ENCODE data around the gene RNGTT. TPM values are rescaled to one million over a fixed set of nuclear protein-coding genes. Genes with fewer than 3 reads are reported as not detected.
"Not testable (repeated sequence)": the region's sequence is repeated elsewhere in the genome, so short reads cannot be mapped to it uniquely, and the experiment has no call there.

RNGTT gene
- total RNA-seq = 6.1 TPM

DNA sequence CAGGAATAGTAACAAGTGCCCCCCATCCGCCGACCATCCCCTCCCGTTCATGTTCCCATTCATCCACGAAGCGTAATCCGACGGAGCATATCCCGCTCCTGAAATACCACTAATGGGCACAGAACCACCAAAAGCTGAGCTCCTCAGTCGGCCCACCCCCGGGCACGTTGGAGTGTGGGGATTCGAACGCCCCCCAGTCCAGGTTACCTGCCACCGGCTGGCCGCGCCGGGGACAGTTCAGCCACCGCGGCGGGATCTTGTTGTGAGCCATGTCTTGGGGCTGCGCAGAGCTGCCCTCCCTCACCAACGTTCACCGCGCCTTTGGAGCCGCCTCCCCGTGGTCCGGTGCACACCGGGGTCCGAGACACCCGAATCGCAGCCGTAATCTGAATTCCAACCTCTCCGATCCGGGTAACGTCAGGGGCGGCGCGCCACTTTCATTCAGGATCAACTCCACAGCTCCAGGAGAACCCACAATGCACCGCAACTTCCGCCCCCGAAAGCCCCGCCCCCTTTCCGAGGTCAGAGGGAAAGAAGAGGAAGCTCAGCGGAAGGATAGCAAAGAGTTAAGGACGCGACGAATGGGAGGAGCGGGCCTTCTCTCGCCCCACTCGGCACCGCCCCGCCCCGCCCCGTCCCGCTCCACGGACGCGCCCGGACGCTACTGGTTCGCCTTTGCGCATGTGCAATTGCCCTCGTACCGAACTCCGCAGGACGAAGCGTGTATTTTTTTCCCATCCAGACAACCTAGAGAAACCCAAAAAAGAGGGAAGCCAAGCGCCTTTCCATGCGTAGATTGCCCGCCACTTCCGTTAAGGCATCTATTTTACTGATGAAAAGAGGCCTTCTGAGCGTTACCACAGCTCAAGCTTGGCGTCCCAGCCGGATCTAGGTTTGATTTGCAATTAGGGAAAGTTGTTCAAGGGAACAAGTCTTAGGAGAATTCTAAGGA lies at the start of gene RNGTT:
Gene RNGTT (minus strand): TSS at position 480 of the 952 bp plus-strand sequence. CDS start 209 bp downstream, at position 271.
- peak; percentile 99 for ATAC-seq
- DNase-seq (ENCODE audit: low spot score) = peak; percentile 99

GRCh38 chr6:89011436-89011835 lies 48.0 kb upstream of the RNGTT start:
- no peak for DNase-seq (ENCODE audit: low spot score)
- no peak for ATAC-seq

DNA sequence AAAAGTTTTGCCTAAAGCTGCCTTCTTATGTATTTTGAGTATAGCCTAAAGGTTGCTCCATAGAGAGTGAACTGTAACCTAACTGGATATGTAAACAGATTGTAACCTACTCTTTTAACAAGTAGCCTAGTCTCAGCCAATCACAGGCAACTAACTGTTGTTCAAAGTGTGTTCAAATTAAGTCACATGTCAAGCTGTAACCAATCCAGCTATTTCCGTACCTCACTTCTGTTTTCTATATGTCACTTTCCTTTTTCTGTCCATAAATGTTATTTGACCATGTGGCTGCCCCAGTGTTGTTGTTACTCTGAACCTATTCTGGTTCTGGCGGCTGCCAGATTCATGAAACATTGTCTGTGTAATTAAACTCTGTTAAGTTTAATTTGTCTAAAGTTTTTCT lies 47.4 kb upstream of the RNGTT start:
- DNase-seq (ENCODE audit: low spot score) (no peak), ATAC-seq (no peak)

GRCh38 chr6:89009624-89010059 lies 46.2 kb upstream of the RNGTT start:
- DNase-seq (ENCODE audit: low spot score) (no peak), ATAC-seq (no peak)

DNA sequence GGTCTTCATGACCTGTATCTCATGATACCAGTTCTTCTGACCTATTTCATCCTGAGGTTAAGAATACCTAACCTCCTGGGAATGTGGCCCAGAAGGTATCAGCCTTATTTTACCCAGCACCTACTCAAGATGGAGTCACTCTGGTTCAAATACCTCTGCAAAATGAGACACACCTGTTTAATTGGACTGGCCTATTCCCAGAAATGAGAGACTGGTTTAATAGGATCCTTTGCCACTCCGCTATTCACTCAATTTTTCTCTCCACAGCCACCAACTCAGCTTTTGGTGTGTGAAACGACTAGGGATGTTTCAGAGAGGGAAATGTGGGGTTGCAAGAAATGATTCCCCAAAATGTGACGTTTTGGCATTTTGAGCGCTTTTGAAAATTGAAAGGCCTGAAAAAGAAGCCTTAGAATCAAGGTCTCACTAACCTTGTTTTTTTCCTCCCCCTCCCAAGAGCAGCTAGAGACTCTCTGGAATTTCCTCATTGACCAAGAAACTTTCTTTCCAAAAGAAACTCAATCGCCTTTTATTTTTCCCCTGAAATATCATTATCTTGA lies 45.5 kb upstream of the RNGTT start:
- no peak for ATAC-seq
- no peak for DNase-seq (ENCODE audit: low spot score)

DNA sequence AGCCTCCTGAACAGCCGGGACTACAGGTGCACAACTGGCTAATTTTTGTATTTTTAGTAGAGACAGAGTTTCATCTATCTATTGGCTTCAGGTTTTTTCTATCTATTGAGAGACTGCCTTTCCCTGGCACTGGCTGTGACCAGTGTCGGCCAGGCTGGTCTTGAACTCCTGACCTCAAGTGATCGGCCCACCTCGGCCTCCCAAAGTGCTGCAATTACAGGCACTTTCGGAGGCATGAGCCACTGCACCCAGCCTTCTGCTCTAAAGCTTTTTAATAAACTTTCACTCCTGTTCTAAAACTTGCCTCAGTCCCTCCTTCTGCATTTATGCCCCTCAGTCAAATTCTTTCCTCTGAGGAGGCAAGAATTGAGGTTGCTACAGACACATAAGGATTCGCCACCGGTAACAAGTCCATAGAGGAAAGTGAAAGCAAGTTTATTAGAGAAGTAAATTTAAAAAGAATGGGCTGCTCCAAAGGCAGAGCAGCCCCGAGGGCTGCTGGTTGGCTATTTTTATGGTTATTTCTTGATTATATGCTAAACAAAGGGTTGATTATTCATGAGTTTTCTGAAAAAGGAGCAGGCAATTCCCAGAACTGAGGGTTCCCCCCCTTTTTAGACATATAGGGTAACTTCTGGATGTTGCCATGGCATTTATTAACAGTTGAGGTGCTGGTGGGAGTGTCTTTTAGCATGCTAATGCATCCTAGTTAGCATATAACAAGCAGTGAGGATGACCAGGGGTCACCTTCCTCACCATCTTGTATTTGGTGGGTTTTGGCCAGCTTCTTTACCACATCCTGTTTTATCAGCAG lies 44.8 kb upstream of the RNGTT start:
- ATAC-seq = no peak
- no peak for DNase-seq (ENCODE audit: low spot score)

DNA sequence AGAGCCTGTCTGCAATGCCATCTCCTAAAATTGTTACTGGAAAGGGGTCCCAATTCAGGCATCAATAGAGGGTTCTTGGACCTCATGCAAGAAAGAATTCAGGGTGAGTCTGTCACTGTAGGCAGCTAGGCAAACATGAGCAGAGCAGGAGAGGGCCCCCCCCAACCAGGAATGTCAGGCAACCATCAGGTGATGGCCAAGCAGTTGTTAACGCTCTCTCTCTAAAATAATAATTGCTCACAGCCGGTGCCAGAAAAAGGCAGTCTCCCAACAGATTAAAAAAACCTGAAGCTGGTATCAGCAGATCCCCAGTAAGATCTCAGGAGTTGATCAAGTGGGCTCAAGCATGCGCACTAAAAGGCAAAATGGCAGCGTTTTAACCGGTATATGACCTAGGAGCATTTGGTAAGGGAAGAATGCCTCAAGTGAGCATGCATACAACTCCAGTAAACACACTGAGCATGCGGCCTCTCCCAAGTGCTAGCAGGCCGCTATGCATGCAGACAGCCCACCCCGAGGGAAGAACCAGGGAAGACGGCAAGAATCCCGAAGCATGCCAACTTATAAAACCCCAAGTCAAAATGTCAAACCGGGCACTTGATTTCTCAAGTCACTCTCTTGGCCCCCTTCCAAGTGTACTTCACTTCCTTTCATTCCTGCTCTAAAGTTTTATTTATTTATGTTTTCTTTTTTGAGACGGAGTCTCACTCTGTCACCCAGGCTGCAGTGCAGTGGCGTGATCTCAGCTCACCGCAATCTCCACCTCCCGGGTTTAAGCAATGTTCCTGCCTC lies 44.0 kb upstream of the RNGTT start:
- DNase-seq (ENCODE audit: low spot score) (no peak), ATAC-seq (no peak)

- DNase-seq (ENCODE audit: low spot score) = no peak
- no peak for ATAC-seq
These were observed 39.1 kb upstream of the RNGTT start for GRCh38 chr6:89002523-89002922.

DNA sequence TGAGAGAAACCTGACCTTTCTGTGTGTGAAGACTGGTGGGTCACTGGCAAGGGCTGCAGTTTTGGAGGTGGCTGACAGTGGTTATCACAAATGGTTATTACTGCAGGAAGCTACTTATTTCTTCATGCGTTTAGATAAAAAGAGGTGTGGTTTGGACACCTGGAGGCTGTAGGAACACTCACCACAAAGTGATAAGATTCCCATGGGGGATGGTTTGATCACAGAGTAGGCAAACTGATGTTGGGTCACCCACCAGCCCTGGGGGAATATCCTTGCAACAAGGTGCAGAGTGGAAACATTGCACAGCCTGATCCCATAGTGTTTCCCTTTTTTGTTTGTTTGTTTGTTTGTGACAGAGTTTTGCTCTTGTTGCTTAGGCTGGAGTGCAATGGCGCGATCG lies 33.9 kb upstream of the RNGTT start:
- ATAC-seq (no peak), DNase-seq (ENCODE audit: low spot score) (no peak)

DNA sequence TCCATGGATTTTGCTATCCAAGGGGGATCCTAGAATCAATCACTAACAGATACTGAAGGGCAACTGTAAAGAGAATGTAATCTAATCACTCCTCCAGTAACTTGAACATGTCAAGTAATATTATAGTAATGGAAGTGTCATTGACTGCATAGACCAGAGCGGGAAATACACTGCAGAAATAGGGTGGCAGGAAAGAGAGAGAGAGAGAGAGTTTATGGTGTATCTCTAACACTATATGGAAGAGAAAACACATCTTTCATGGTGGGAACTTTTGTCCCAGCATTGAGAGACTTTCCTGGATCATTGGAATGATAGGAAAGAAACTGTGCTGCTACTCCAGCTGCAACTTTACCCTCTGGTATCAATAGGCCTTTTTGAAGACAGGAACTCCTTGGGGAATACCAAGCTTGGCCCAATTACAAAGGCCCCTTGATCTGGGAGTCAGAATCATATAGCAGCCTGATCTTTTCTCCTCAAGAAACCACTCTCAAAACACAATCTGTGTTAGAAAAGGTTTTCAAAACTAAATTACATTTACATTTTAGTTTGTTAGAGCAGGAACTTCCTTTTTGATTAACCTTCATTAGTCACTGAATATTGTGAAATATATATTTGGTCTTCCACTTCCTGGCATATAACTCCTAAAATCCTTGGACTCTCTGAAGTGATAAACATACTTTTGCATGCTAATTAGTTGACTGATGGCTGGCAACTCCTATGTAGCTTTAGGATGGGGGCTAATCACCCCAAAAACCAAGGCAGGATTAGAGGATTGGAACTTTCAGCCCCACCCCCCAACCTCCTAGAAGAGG lies 29.5 kb upstream of the RNGTT start:
- DNase-seq (ENCODE audit: low spot score) (no peak), ATAC-seq (no peak)

DNA sequence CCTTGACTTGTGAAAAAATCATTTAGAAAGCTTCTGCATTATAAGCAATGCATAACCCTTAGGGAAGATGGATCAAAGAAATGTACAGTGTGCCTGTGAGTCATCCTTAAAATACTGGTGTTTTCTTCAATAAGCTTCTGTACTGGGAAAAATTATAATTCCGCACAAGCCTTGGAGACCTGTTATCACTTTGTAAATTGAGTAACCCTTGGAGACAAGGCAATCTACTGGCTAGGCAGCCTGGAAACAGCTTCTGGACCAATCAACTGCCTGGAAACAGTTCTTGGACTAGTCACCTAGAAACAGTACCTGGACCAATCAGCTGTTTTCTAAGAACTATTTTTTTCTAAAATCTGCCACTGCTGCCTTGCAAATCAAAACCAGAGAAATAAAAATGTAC lies 25.8 kb upstream of the RNGTT start:
- ATAC-seq (no peak), DNase-seq (ENCODE audit: low spot score) (no peak)

DNA sequence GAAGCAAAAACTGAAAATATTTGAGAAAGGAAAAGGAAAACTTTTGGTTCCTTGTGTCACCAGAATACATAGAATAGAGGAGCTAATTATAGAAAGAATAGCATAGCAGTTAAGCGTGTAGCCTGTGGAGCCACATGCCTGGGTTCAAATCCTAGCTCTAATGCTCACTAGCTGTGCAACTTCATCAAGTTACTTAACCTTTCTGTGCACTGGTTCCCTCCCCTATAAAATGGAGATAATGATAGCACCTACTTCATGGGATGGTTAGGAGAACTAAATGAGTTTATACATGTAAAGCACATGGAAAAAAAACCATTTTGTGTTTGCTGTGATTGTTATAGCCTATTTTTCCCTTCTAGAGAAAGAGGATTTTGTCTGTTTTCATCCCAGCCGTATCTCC lies 24.5 kb upstream of the RNGTT start:
- ATAC-seq (no peak), DNase-seq (ENCODE audit: low spot score) (no peak)

DNA sequence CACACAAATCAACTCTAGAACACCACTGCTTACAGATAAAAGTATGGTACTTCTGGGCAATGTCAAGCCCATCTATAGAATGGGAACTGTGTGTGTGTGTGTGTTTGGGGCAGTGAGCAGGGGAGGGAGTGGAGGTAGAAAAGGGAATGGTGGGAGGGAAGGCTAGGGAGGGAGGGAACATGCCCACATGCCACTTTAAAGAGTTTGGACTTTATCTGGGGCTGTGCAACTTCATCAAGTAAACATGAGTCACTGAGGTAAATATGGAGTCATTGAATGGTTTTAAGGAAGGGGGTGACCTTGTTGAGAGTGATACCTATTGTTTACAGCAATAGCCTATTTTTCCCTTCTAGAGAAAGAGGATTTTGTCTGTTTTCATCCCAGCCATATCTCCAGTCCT lies 22.5 kb upstream of the RNGTT start:
- DNase-seq (ENCODE audit: low spot score) (no peak), ATAC-seq (no peak)

GRCh38 chr6:88984606-88985005 lies 21.2 kb upstream of the RNGTT start:
- DNase-seq (ENCODE audit: low spot score) (no peak), ATAC-seq (no peak)

DNA sequence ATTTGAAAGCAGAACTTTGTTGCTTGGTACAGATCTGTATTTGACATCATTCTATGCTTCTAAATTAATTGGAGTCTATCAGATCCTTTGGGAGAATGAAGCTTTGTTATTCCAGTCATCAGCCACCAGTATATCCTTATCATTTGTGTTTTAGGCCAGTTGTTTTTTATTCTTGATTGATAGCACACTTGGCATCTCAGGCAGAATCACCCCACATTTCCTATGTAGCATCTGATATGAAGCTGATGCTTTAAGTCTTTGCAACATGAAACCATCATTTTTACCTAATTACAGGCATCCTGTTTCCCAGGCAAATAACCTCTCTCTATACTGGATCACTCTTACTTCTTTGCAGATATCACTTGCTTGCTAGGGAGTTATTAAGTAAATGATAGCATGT lies 20.7 kb upstream of the RNGTT start:
- ATAC-seq = no peak
- no peak for DNase-seq (ENCODE audit: low spot score)

DNA sequence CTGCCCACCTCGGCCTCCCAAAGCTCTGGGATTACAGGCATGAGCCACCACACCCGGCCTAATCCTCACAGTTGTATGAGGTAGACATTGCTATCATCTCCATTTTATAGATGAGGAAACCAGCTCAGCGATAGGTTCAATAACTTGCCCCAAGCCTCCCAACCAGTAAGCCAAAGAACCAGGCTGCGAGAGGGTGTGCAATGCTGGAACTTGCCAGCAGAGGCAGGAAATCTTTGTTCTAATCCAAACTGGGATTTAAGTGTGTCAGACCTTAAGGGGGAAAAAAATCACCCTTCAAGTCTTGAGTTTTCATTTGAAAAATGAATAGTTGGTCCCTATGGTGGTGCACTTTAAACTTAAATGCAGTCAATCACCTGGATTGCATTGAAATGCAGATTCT lies 20.1 kb upstream of the RNGTT start:
- ATAC-seq (peak; percentile 81), DNase-seq (ENCODE audit: low spot score) (no peak)

DNA sequence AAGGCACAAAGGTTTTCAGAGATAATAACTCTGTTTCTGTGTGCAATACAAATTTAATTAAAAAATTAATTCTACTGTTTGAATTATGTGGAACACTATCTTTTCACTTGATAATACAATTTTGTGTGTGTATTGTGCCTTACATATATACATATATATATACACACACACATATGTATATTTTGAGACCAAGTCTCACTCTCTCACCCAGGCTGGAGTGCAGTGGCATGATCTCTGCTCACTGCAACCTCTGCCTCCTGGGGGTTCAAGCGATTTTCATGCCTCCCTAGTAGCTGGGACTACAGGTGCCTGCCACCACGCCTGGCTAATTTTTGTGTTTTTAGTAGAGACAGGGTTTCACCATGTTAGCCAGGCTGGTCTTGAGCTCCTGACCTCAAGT lies 19.7 kb upstream of the RNGTT start:
- DNase-seq (ENCODE audit: low spot score) = not testable (repeated sequence)
- ATAC-seq = peak; percentile 28

- DNase-seq (ENCODE audit: low spot score) (peak; percentile 66), ATAC-seq (peak; percentile 97)
These were observed 19.3 kb upstream of the RNGTT start for GRCh38 chr6:88982720-88983119.

DNA sequence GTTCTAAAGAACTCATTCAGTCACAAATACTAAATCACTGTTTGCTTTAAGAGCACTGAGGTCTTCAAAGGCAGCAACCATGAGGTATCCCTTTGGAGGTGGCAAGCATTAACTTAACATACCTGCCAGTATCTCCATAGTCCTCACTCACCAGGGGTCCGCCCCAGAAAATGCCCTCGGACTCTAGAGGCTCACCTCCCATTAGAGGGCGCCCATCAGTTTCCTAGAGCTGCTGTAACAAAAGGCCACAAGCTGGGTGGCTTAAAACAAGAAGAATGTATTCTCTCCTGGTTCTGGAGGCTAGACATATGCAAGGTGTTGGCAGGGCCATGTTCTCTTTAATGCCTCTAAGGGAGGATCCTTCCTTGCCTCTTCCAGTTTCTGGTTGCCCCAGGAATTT lies 12.0 kb upstream of the RNGTT start:
- no peak for DNase-seq (ENCODE audit: low spot score)

More for the DNA sequence above, 12.0 kb upstream of the RNGTT start:
- ATAC-seq = no peak
